Lower lobe of right lung (tissue), 2 donors: Measurements from ENCODE around the gene PLS1. TPM values are rescaled to one million over a fixed set of nuclear protein-coding genes. Genes with fewer than 3 reads are reported as not detected.
"Not testable (repeated sequence)": the region's sequence is repeated elsewhere in the genome, so short reads cannot be mapped to it uniquely, and the experiment has no call there.

Experiments
- ATAC-seq, 2 donors: fragments of 200-7000 bp; cut with Tn5 transposase; one replicate each; pipeline ENCODE4 v1.9.1; 2020 to 2022; ENCODE audit warnings: mild to moderate bottlenecking in 2 of 2, moderate library complexity in 2 of 2
- DNase-seq: peaks from one replicate; pipeline ENCODE4 v3.0.0-alpha.2; 2020
- H3K27ac ChIP-seq: fragments of 200-600 bp; one replicate; pipeline ENCODE4 v1.8.0; 2022
- H3K27me3 ChIP-seq: fragments of 200-600 bp; one replicate; pipeline ENCODE4 v1.8.0; 2022; ENCODE audit warnings: low read depth
- H3K36me3 ChIP-seq: fragments of 200-600 bp; one replicate; pipeline ENCODE4 v1.8.0; 2022; ENCODE audit warnings: mild to moderate bottlenecking
- H3K4me1 ChIP-seq: fragments of 200-600 bp; one replicate; pipeline ENCODE4 v1.8.0; 2022
- H3K4me3 ChIP-seq: fragments of 200-600 bp; one replicate; pipeline ENCODE4 v1.8.0; 2022; ENCODE audit warnings: mild to moderate bottlenecking
- H3K9me3 ChIP-seq: fragments of 200-600 bp; one replicate; pipeline ENCODE4 v1.8.0; 2022
- intact Hi-C: fragments of 100-400 bp; cut with DNase I; formaldehyde crosslinking; loops from one replicate; pipeline ENCODE4 v1.11.0; 2022
- total RNA-seq: library from RNA; stranded (reverse); fragmentation: NEBNext Ultra II Directional; extraction: Animal tissue kit (Norgen Biotek cat#: 25700); gene quantifications from one replicate; pipeline ENCODE4 v1.2.1, GENCODE V29; 2021
- TF ChIP-seq, protein P1 (sequence below): fragments of 200-600 bp; IDR thresholded peaks from one replicate; pipeline ENCODE4 v1.8.0; 2022; ENCODE audit warnings: antibody characterized with exemption, mild to moderate bottlenecking
- donor health status: DM: no; HTN: yes; CAD: no; lungs with severe emphysema.

Gene PLS1
- total RNA-seq, 1 donor from 2014 or later = 23.9 TPM

DNA sequence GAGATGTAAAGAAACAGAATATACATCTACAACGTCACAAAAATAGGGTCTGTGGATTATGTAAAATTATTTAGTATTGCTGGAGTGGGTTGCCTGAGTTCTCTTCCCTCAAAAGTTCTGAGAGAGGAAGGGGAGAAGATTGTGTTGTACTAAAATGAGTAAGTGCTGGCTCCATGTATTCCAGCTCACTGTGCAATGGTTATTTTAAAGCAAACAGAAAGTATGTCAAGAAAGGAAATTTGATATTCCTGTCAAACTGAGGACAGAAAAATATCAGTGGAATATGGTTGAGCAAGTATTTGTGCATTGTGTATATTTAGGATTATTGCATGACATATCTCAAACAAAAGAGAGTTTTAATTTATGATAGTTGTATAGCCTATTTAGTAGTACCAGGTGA, 129.8 kb downstream of the PLS1 start:
- Histone ChIP-seq H3K36me3 (no peaks in the 10 kb centered on the region), H3K27ac (no peak overlapping the region), H3K4me3 (no peak overlapping the region), H3K4me1 (no peaks in the 10 kb centered on the region), H3K27me3 (no peaks in the 10 kb centered on the region), H3K9me3 (no peaks in the 10 kb centered on the region)
- intact Hi-C loops = no loop called here
- DNase-seq = no peak
- ATAC-seq = no peak
- TF ChIP-seq, protein P1, sequence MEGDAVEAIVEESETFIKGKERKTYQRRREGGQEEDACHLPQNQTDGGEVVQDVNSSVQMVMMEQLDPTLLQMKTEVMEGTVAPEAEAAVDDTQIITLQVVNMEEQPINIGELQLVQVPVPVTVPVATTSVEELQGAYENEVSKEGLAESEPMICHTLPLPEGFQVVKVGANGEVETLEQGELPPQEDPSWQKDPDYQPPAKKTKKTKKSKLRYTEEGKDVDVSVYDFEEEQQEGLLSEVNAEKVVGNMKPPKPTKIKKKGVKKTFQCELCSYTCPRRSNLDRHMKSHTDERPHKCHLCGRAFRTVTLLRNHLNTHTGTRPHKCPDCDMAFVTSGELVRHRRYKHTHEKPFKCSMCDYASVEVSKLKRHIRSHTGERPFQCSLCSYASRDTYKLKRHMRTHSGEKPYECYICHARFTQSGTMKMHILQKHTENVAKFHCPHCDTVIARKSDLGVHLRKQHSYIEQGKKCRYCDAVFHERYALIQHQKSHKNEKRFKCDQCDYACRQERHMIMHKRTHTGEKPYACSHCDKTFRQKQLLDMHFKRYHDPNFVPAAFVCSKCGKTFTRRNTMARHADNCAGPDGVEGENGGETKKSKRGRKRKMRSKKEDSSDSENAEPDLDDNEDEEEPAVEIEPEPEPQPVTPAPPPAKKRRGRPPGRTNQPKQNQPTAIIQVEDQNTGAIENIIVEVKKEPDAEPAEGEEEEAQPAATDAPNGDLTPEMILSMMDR = no peak

DNA sequence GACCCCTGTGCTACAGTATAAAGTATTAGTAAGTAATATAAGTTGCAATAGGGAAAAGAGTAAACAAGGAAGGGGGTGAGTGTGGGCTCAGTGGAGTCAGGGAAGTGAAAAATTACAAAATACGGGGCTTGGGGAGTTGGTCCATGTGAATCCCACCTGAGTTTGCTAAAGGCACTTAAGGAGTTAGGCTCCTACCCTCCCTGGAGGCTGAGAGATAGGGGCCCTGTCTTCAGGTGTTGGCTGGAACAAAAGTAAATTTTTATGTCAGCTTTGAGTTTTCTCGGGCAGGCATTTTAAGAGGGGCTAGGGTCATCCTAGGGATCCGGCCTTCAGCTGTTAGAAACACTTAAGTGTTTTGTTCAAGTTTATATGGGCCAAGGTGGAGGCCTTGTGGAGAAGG, 135.9 kb downstream of the PLS1 start:
- Histone ChIP-seq H3K4me1 (no peaks in the 10 kb centered on the region), H3K27me3 (no peaks in the 10 kb centered on the region), H3K9me3 (no peaks in the 10 kb centered on the region), H3K36me3 (no peaks in the 10 kb centered on the region), H3K27ac (no peak overlapping the region), H3K4me3 (no peak overlapping the region)
- ATAC-seq (no peak), DNase-seq (no peak)
- intact Hi-C loops = no loop called here
- TF ChIP-seq, protein P1 = no peak

DNA sequence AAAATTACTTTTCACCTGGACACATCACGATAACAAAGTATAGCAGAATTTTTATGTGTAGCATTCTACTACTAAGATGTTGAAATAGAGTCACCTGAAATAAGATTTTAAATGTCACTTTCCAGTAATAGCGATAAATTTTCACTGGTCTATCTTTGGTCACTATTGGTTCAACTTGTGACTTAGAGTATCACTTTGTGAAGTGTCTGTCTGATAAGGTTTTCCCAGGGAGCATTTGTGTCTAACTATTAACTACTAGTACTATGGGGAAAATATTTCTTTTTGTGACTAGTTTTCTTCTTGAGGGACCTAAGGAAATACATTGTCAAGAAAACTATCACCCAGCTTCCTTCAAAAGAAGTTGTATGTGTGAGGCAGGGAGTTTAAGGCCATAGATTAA, 138.6 kb downstream of the PLS1 start:
- H3K9me3 ChIP-seq = no peaks in the 10 kb centered on the region
- H3K27ac ChIP-seq = no peak overlapping the region
- H3K36me3 ChIP-seq = no peaks in the 10 kb centered on the region
- H3K27me3 ChIP-seq = no peaks in the 10 kb centered on the region
- no peak overlapping the region for H3K4me3 ChIP-seq
- no peak for DNase-seq
- intact Hi-C loops = no loop called here
- no peaks in the 10 kb centered on the region for H3K4me1 ChIP-seq
- TF ChIP-seq, protein P1 = no peak
- no peak for ATAC-seq

DNA sequence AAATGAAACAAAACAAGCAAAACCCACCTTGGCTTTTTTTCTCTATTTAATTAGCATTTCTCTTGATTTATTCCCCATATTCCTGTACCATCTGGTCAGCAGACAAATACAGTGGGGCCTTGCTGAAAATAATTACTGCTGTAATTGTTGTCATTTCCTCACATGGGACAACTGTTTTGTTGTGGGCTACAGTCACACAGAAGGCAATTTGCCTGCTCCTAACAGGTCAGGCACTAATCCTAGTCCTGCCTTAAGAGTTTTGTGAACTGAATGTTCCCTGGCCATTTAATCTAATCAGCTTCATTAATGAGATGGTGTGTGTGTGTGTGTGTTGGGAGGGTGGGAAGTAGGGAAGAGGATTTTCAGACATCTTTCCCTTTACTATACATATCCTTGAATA, 139.3 kb downstream of the PLS1 start:
- no peaks in the 10 kb centered on the region for H3K9me3 ChIP-seq
- DNase-seq (no peak), ATAC-seq (no peak)
- no peak overlapping the region for H3K4me3 ChIP-seq
- TF ChIP-seq, protein P1 = no peak
- H3K4me1 ChIP-seq = no peaks in the 10 kb centered on the region
- no peaks in the 10 kb centered on the region for H3K27me3 ChIP-seq
- H3K27ac ChIP-seq = no peak overlapping the region
- intact Hi-C loops = no loop called here
- no peaks in the 10 kb centered on the region for H3K36me3 ChIP-seq

DNA sequence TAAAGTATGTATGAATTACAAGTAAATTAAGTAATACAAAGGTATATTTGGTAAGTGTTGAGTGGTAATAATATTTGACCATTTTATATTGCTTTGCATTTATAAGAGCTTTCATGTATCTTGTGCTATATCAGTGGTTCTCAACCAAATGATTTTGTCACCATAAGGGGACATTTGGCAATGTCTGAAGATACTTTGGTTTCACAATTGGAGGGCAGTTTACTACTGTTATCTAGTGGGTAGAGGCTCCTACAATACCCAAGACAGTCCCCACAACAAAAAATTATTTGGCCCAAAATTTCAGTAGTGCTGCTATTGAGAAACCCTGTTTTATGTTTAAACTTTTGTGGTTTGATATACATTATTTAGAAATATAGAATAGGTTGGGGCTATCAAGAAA, 142.2 kb downstream of the PLS1 start:
- Histone ChIP-seq H3K9me3 (no peaks in the 10 kb centered on the region), H3K27ac (no peak overlapping the region), H3K4me1 (no peaks in the 10 kb centered on the region), H3K27me3 (no peaks in the 10 kb centered on the region), H3K4me3 (no peak overlapping the region), H3K36me3 (no peaks in the 10 kb centered on the region)
- ATAC-seq = no peak
- DNase-seq = no peak
- intact Hi-C loops = no loop called here
- TF ChIP-seq, protein P1 = no peak

DNA sequence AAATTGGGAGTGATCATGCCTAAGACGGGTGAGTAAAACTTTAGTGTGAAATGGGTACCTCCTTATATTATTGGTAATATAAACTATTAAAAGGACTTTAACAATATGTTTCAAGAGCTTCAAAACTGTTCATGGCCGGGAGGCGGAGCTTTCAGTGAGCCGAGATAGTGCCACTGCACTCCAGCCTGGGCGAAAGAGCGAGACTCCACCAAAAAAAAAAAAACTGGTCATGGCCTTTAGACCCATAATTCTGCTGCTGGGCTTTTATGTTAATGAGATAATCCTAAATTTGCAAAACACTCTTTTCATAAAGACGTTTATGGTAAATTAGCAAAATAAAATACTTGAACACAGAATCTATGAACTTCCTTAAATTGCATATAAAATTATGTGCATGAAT, 150.5 kb downstream of the PLS1 start:
- H3K27ac ChIP-seq = no peak overlapping the region
- H3K36me3 ChIP-seq = peaks cover 7% of the 10 kb centered on the region
- DNase-seq (no peak), ATAC-seq (no peak)
- H3K9me3 ChIP-seq = no peaks in the 10 kb centered on the region
- intact Hi-C loops = no loop called here
- no peaks in the 10 kb centered on the region for H3K4me1 ChIP-seq
- TF ChIP-seq, protein P1 = no peak
- H3K27me3 ChIP-seq = no peaks in the 10 kb centered on the region
- no peak overlapping the region for H3K4me3 ChIP-seq

DNA sequence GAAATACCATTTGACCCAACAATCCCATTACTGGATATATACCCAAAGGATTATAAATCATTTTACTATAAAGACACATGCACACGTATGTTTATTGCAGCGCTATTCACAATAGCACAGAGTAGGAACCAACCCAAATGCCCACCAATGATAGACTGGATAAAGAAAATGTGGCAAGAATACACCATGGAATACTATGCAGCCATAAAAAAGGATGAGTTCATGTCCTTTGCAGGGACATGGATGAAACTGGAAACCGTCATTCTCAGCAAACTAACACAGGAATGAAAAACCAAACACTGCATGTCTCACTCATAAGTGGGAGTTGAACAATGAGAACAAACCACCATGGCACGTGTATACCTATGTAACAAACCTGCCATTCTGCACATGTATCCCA, 154.3 kb downstream of the PLS1 start:
- H3K27ac ChIP-seq, intact Hi-C loops, H3K4me3 ChIP-seq, H3K4me1 ChIP-seq, H3K9me3 ChIP-seq, ATAC-seq, DNase-seq, H3K36me3 ChIP-seq, H3K27me3 ChIP-seq: not testable (repeated sequence)

DNA sequence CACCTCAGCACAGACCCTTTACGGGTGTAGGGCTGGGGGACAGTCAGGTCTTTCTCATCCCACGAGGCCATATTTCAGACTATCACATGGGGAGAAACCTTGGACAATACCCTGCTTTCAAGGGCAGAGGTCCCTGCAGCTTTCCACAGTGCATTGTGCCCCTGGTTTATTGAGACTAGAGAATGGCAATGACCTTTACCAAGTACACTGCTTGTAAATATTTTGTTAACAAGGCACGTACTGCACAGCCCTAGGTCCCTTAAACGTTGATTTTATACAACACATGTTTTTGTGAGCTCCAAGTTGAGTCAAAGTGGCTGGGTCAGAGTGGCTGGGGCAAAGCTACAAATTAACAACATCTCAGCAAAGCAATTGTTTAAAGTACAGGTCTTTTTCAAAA, 156.4 kb downstream of the PLS1 start:
- intact Hi-C loops, H3K9me3 ChIP-seq, H3K4me3 ChIP-seq, H3K36me3 ChIP-seq, H3K27me3 ChIP-seq, H3K4me1 ChIP-seq, H3K27ac ChIP-seq, DNase-seq, ATAC-seq: not testable (repeated sequence)
